ENCODE results near the gene FARP1.

Gene FARP1

DNA sequence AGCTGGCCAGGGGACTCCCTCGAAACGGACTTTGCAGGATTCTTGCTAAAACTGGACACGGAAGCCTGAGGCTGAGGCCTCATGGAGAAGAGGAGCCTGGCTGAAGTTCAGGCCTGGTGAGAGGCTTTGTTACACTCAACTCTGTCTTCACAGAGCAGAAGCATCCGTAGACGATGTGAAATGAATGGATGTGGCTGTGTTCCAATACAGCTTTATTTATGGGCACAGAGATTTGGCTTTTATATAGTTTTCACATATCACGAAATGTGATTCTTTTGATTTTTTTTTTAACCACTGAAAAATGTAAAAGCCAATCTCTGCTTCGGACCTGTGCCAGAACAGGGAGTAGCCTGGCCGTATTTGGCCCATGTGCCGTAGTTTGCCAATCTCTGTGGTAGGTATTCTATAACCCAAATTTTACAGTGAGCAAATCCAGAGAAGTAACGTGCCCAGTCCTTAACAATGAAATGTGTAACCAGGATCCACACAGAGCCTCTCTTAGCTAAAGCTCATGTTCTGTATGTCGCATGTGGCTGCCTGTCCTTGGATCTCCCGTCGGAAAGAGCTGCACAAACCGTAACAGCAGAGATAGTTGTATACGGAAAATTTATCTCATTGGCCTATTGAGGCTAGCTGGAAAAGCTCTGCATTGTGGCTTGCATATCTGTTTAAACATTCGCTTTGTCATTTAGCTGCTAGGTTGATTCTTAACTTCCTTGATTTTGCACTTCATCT is 205.7 kb downstream of the FARP1 start:
- no peaks in the 10 kb centered on the region for H3K4me1 Mint-ChIP-seq
- no peak overlapping the region for H3K27ac Mint-ChIP-seq
- H3K27me3 Mint-ChIP-seq, result no peaks in the 10 kb centered on the region
- no peaks in the 10 kb centered on the region for H3K36me3 Mint-ChIP-seq
- ATAC-seq, result no peak
- no peaks in the 10 kb centered on the region for H3K9me3 Mint-ChIP-seq
- no peak overlapping the region for H3K4me3 Mint-ChIP-seq

DNA sequence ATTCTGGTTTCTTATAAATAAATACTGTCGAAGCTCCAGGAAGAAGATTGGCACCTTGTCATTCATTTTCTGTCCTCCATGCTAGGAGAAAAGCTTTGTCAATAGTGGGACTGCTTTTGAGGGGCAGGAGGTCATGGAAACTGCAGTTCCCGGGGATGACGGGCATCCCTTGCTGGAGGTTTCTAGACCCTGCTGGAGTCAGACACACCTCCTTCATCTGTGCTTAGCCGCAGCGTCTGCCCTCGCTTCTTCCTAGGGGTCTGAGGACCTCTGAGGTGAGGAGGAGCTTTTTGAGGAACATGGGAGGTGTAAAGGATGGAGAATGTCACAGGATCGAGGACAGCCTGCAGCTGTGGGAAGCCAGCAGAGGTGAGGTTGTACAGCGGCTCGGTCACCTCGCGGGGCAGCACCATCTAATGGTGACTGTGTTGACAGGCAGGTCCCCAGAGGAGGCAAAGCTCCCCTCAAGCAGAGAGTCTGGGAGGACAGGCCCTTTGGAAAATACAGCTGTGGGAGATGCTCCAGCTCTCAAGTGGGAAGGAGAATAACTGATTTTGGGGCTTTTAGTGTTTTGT is 206.9 kb downstream of the FARP1 start:
- H3K27me3 Mint-ChIP-seq, result no peaks in the 10 kb centered on the region
- H3K9me3 Mint-ChIP-seq, result no peaks in the 10 kb centered on the region

GRCh38 chr13:98350746-98351330 is 207.9 kb downstream of the FARP1 start:
- H3K4me1 Mint-ChIP-seq, result no peaks in the 10 kb centered on the region
- H3K4me3 Mint-ChIP-seq, result no peak overlapping the region
- H3K36me3 Mint-ChIP-seq, result no peaks in the 10 kb centered on the region
- H3K27ac Mint-ChIP-seq, result no peak overlapping the region
- no peaks in the 10 kb centered on the region for H3K9me3 Mint-ChIP-seq
- no peak for ATAC-seq
- no peaks in the 10 kb centered on the region for H3K27me3 Mint-ChIP-seq

More for the DNA sequence above, 206.9 kb downstream of the FARP1 start:
- no peak overlapping the region for H3K27ac Mint-ChIP-seq
- H3K4me1 Mint-ChIP-seq, result no peaks in the 10 kb centered on the region
- no peaks in the 10 kb centered on the region for H3K36me3 Mint-ChIP-seq
- no peak for ATAC-seq
- no peak overlapping the region for H3K4me3 Mint-ChIP-seq

DNA sequence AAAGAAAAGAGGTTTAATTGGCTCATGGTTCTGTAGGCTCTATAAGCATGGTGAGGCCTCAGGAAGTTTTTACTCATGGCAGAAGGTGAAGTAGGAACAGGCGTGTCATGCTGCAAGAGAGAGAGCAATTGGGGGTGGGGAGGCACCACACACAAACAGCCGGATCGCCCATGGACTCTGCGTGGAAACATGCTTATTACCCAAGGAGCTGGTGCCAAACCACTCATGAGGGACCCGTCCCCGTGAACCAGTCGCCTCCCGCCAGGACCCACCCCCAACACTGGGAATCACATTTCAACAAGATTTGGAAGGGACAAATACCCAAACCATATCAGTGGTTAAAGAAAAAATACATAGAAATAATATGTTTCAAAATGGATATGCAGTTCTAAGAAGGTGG is 208.7 kb downstream of the FARP1 start:
- no peak overlapping the region for H3K27ac Mint-ChIP-seq
- H3K4me1 Mint-ChIP-seq, result no peaks in the 10 kb centered on the region
- H3K36me3 Mint-ChIP-seq, result no peaks in the 10 kb centered on the region
- no peaks in the 10 kb centered on the region for H3K9me3 Mint-ChIP-seq
- H3K4me3 Mint-ChIP-seq, result no peak overlapping the region
- no peaks in the 10 kb centered on the region for H3K27me3 Mint-ChIP-seq
- no peak for ATAC-seq

DNA sequence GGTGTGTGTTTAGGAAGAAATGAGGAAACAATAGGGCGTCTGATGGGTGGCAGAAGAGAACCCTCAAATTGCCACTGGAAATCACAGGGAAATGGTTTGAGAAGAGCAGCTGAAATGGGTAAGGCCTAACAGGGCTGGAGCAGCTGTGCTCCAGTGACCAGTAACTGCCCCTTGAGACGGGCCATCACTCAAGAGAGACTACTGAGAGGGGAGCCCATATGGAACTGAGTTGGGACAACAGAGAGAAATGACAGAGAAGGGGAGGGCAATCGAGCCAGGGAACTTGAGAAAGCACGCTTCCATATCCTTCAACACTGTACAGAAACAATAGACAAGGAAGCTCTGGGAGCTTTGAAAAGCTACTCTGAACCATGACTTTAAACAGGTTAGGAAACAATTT is 209.3 kb downstream of the FARP1 start:
- no peak overlapping the region for H3K4me3 Mint-ChIP-seq
- H3K9me3 Mint-ChIP-seq, result peaks cover 3% of the 10 kb centered on the region
- no peak overlapping the region for H3K27ac Mint-ChIP-seq
- peak; percentile 32 for ATAC-seq
- H3K27me3 Mint-ChIP-seq, result no peaks in the 10 kb centered on the region
- H3K4me1 Mint-ChIP-seq, result no peaks in the 10 kb centered on the region
- H3K36me3 Mint-ChIP-seq, result no peaks in the 10 kb centered on the region

GRCh38 chr13:98353750-98354149 is 210.9 kb downstream of the FARP1 start:
- no peaks in the 10 kb centered on the region for H3K27me3 Mint-ChIP-seq
- no peak for ATAC-seq
- H3K4me3 Mint-ChIP-seq, result no peak overlapping the region

DNA sequence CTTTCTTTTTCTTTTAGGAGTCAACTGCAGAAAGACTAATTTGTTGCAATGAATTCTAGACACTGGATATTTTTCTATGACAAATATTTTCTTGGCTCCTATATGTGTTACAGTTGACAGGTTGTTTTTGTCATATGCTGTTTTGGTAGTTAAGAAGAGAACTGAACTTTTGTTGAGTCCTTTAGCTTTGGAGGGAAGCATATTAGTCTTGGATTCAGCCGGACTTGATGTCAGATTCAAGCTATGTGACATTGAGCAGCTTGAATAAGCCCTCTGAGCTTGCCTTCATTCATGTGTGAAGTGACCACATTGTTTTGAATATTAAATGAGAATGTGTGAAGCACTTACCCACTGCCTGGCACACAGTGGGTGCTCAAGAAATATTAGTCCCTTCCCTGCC is 216.0 kb downstream of the FARP1 start:
- H3K36me3 Mint-ChIP-seq, result no peaks in the 10 kb centered on the region
- H3K27ac Mint-ChIP-seq, result no peak overlapping the region
- H3K4me3 Mint-ChIP-seq, result no peak overlapping the region
- no peaks in the 10 kb centered on the region for H3K4me1 Mint-ChIP-seq
- no peak for ATAC-seq
- peaks cover 7% of the 10 kb centered on the region for H3K9me3 Mint-ChIP-seq
- peaks cover 16% of the 10 kb centered on the region for H3K27me3 Mint-ChIP-seq

More at GRCh38 chr13:98353750-98354149, 210.9 kb downstream of the FARP1 start:
- Mint-ChIP-seq H3K9me3 (peaks cover 7% of the 10 kb centered on the region), H3K27ac (no peak overlapping the region), H3K4me1 (no peaks in the 10 kb centered on the region), H3K36me3 (no peaks in the 10 kb centered on the region)

- ATAC-seq, result no peak
- no peak overlapping the region for H3K27ac Mint-ChIP-seq
Observed at GRCh38 chr13:98360545-98360944, 217.7 kb downstream of the FARP1 start.

DNA sequence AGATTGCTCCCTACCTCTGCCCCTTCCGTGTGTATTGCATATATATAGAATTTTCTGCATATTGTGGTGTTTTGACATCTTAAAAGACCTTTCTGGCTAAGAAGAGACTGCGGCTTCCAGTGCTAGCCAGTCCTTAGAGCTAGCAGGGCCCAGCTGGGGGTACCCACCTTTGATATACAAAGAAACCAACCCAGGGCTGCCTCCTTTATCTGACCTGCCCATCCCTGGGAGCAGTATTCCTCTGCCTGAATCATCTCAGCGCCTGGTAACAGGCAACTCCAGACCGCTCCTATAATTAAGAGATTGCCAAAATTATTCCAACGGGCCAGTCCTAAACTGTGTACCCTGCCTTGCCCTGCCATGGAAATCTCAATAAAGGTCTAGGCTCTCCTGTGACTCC is 220.4 kb downstream of the FARP1 start:
- Mint-ChIP-seq H3K27me3 (peaks cover 17% of the 10 kb centered on the region), H3K36me3 (no peaks in the 10 kb centered on the region), H3K4me3 (no peak overlapping the region), H3K27ac (no peak overlapping the region), H3K9me3 (no peaks in the 10 kb centered on the region), H3K4me1 (no peaks in the 10 kb centered on the region)
- no peak for ATAC-seq

More at GRCh38 chr13:98360545-98360944, 217.7 kb downstream of the FARP1 start:
- Mint-ChIP-seq H3K36me3 (no peaks in the 10 kb centered on the region), H3K4me3 (no peak overlapping the region), H3K9me3 (peaks cover 7% of the 10 kb centered on the region), H3K4me1 (no peaks in the 10 kb centered on the region), H3K27me3 (peaks cover 17% of the 10 kb centered on the region)

- no peaks in the 10 kb centered on the region for H3K4me1 Mint-ChIP-seq
- H3K9me3 Mint-ChIP-seq, result no peaks in the 10 kb centered on the region
- no peak for ATAC-seq
- H3K4me3 Mint-ChIP-seq, result no peak overlapping the region
- no peak overlapping the region for H3K27ac Mint-ChIP-seq
- H3K36me3 Mint-ChIP-seq, result peaks cover 4% of the 10 kb centered on the region
- peaks cover 17% of the 10 kb centered on the region for H3K27me3 Mint-ChIP-seq
Observed at GRCh38 chr13:98364179-98364578, 221.3 kb downstream of the FARP1 start.

GRCh38 chr13:98364647-98365046 is 221.8 kb downstream of the FARP1 start:
- Mint-ChIP-seq H3K4me3 (no peak overlapping the region), H3K9me3 (no peaks in the 10 kb centered on the region), H3K27ac (no peak overlapping the region), H3K27me3 (peaks cover 19% of the 10 kb centered on the region), H3K4me1 (no peaks in the 10 kb centered on the region), H3K36me3 (peaks cover 4% of the 10 kb centered on the region)
- ATAC-seq, result no peak

- H3K36me3 Mint-ChIP-seq, result peaks cover 4% of the 10 kb centered on the region
- no peaks in the 10 kb centered on the region for H3K9me3 Mint-ChIP-seq
- no peaks in the 10 kb centered on the region for H3K4me1 Mint-ChIP-seq
- no peak overlapping the region for H3K27ac Mint-ChIP-seq
- no peak overlapping the region for H3K4me3 Mint-ChIP-seq
- no peak for ATAC-seq
- peaks cover 25% of the 10 kb centered on the region for H3K27me3 Mint-ChIP-seq
Observed at GRCh38 chr13:98365302-98365701, 222.4 kb downstream of the FARP1 start.

DNA sequence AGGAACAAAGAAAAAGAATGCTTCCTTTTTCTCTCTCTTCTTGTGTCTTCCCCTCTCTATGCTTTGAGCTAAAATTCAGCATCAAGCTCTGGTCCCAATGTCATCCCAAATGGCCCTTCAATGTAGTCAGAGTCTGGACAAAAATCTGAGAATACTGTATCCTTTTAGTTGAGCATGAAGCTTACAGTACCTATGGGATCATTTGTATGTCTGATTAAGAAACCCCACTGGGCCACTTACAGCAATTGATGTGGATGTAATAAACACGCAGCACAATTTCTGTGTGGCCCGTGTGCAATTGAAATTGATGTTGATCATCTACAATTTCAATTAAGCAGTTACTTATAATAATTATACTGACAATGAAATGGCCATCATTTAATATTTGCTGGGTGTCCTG is 223.1 kb downstream of the FARP1 start:
- no peaks in the 10 kb centered on the region for H3K9me3 Mint-ChIP-seq
- ATAC-seq, result no peak
- peaks cover 4% of the 10 kb centered on the region for H3K36me3 Mint-ChIP-seq
- H3K27me3 Mint-ChIP-seq, result peaks cover 32% of the 10 kb centered on the region
- H3K4me3 Mint-ChIP-seq, result no peak overlapping the region
- no peak overlapping the region for H3K27ac Mint-ChIP-seq
- H3K4me1 Mint-ChIP-seq, result no peaks in the 10 kb centered on the region

DNA sequence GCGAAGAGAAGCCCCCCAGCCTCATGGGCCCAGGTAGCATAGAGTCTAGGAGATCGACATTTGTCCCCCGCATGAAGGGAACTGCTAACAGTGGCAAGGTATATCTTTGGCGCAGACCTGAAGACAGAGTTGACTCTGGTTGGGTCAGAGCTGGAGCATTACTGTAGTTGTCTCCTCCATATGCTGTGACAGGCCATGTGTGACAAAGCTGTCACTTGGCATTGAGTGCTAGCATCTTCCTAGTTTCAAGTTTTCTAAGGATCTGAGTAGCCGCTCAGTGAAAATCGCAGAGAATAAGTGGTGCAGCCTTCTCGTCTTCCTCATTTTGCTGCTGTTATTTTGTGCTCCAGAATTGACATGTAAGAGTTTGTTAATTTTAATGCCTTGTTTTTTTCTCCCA is 223.5 kb downstream of the FARP1 start:
- H3K36me3 Mint-ChIP-seq, result peaks cover 4% of the 10 kb centered on the region
- H3K27ac Mint-ChIP-seq, result no peak overlapping the region
- no peaks in the 10 kb centered on the region for H3K4me1 Mint-ChIP-seq
- H3K27me3 Mint-ChIP-seq, result peaks cover 37% of the 10 kb centered on the region
- H3K4me3 Mint-ChIP-seq, result no peak overlapping the region
- ATAC-seq, result no peak
- no peaks in the 10 kb centered on the region for H3K9me3 Mint-ChIP-seq

DNA sequence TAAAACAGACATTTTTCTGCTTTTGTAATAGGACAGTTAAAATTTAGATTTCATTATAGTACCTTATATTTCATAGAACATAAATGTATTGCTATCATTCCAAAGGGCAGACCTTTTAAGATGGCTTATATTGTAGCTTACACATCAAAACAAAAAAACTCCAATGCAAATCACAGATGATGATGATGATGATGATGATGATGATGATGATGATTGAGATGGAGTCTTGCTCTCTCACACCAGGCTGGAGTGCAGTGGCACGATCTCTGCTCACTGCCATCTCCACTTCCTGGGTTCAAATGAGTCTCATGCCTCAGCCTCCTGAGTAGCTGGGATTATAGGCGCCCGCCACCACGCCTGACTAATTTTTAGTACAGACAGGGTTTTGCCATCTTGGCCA is 224.1 kb downstream of the FARP1 start:
- peaks cover 4% of the 10 kb centered on the region for H3K36me3 Mint-ChIP-seq
- H3K4me3 Mint-ChIP-seq, result no peak overlapping the region
- no peaks in the 10 kb centered on the region for H3K9me3 Mint-ChIP-seq
- no peak for ATAC-seq
- H3K27ac Mint-ChIP-seq, result no peak overlapping the region
- H3K4me1 Mint-ChIP-seq, result no peaks in the 10 kb centered on the region
- peaks cover 38% of the 10 kb centered on the region for H3K27me3 Mint-ChIP-seq

DNA sequence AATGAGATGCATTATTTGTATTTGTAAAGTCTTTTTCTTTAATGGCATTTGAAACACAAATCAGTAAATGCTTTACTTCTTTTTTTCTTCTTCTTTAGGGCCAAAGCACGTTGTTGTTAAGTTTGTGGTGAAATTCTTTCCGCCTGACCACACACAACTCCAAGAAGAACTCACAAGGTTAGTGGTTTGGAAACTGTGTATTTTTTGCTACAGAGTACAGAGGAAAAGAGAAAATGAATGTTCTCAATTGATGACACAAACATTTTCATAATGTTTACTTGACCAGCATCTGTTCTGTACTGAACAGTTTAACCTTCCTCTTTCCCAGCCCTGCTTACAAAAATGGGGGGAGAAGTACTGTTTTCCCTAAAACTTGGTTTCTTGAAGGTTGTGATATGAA is 225.1 kb downstream of the FARP1 start:
- Mint-ChIP-seq H3K9me3 (no peaks in the 10 kb centered on the region), H3K27ac (no peak overlapping the region), H3K4me3 (no peak overlapping the region), H3K36me3 (peaks cover 4% of the 10 kb centered on the region), H3K27me3 (peaks cover 31% of the 10 kb centered on the region), H3K4me1 (no peaks in the 10 kb centered on the region)
- ATAC-seq, result no peak

All from stimulated activated memory B cell treated with anti-CD40 and anti-IgM and Interleukin-4, amounts not matched to agents 10 μg/mL and 1 μg/mL and 100 μg/mL, for 72 hours (primary cell).